Activated naive CD4-positive, alpha-beta T cell treated with anti-CD3 and anti-CD28 coated beads, Interleukin-2, amount 50 U/mL, for 72 hours (primary cell): ENCODE results near the gene GULP1. TPM values are rescaled to one million over a fixed set of nuclear protein-coding genes. Genes with fewer than 3 reads are reported as not detected.
A peak's percentile ranks its signal among the peaks of the same experiment; 100 is the strongest.
"Not testable (repeated sequence)": the region's sequence is repeated elsewhere in the genome, so short reads cannot be mapped to it uniquely, and the experiment has no call there.

Experiments
- ATAC-seq, 2 donors: fragments of 150-1000 bp; cut with Tn5 transposase; 2 replicates each; pipeline ENCODE4 v1.10.0; 2021; ENCODE audit warnings: mild to moderate bottlenecking in 2 of 2, moderate library complexity in 2 of 2
- DNase-seq, 2 donors: peaks; one replicate each; pipeline ENCODE4 v3.0.0; 2021 to 2022; ENCODE audit warnings: low spot score in 2 of 2
- H3K27ac Mint-ChIP-seq, 2 donors: one replicate each; pipeline ENCODE4 v1.8.0; 2022; ENCODE audit warnings: mild to moderate bottlenecking in 2 of 2, mixed read lengths in 2 of 2
- H3K36me3 Mint-ChIP-seq, 2 donors: one replicate each; pipeline ENCODE4 v1.8.0; 2022; ENCODE audit warnings: mixed read lengths in 2 of 2
- H3K9me3 Mint-ChIP-seq, 2 donors: one replicate each; pipeline ENCODE4 v1.8.0; 2022; ENCODE audit warnings: mixed read lengths in 2 of 2
- total RNA-seq, 2 donors: library from RNA; stranded (reverse); gene quantifications; one replicate each; pipeline ENCODE4 v1.2.3, GENCODE V29; 2022

GULP1 gene
- total RNA-seq, 2 donors from 2014 or later, result not detected

DNA sequence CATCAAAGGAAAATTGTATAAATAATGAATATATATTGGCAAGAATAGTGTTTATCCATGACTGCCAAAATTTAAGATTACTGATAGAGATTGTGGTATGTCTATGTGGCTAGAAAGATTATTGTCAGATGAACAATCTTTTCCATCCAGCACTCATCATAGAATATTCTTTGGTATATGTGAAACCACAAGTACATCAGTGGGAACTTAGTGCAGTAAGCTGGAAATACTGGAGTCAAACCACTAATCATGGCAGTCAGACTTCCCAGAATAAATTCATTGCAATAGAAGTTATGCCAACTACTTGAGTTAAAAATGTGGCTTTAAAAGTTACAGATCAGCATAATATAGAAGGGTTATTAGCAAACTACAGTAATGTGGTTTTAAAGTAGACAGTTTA is 310.3 kb downstream of the GULP1 start:
- no peaks in the 10 kb centered on the region for H3K36me3 Mint-ChIP-seq
- no peaks in the 10 kb centered on the region for H3K9me3 Mint-ChIP-seq
- H3K27ac Mint-ChIP-seq, result no peak overlapping the region
- DNase-seq (no peak), ATAC-seq (no peak)

DNA sequence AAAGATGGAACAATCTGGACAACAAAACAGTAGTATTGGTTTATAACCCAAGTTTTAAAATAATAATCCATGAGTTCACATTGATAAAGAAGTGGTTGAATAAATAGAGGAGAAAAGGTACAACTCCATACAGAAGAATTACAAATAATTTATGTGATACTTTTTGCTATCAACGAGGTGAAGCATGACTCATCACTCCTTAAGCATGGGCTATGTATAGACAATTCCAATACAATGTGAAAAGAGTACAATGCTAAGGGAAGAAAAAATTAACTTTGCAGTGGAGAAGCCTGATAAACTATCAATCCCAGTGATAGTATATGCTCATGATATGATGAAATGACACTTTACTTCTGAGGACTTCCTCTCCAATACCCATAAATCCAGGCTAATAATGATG is 312.9 kb downstream of the GULP1 start:
- Mint-ChIP-seq H3K36me3 (no peaks in the 10 kb centered on the region), H3K27ac (no peak overlapping the region), H3K9me3 (peaks cover 0 to 3% of the 10 kb centered on the region in 2 donors)
- ATAC-seq, result no peak
- DNase-seq, result no peak

DNA sequence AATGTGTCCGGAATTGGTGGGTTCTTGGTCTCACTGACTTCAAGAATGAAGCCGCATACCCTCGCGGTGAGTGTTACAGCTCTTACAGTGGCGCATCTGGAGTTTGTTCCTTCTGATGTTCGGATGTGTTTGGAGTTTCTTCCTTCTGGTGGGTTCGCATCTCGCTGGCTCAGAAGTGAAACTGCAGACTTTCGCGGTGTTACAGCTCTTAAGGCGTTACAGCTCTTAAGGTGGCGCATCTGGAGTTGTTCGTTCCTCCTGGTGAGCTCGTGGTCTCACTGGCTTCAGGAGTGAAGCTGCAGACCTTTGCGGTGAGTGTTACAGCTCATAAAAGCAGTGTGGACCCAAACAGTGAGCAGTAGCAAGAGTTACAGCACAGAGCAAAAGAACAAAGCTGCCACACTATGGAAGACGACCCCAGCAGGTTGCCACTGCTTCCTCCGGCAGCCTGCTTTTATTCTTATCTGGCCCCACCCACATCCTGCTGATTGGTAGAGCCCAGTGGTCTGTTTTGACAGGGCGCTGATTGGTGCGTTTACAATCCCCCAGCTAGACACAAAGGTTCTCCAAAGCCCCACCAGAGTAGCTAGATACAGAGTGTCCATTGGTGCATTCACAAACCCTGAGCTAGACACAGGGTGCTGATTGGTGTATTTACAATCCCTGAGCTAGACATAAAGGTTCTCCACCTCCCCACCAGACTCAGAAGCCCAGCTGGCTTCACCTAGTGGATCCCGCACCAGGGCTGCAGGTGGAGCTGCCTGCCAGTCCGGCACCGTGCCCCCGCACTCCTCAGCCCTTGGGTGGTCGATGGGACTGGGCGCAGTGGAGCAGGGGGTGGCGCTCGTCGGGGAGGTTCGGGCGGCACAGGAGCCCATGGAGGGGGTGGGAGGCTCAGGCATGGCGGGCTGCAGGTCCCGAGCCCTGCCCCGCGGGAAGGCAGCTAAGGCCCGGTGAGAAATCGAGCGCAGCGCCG is 314.2 kb downstream of the GULP1 start:
- H3K27ac Mint-ChIP-seq, result peak overlapping the region; percentile 50 to 55
- DNase-seq (peak in 1 of 2 donors; percentile 57), ATAC-seq (peak in 1 of 2 donors; percentile 59)
- H3K36me3 Mint-ChIP-seq, H3K9me3 Mint-ChIP-seq: not testable (repeated sequence)

DNA sequence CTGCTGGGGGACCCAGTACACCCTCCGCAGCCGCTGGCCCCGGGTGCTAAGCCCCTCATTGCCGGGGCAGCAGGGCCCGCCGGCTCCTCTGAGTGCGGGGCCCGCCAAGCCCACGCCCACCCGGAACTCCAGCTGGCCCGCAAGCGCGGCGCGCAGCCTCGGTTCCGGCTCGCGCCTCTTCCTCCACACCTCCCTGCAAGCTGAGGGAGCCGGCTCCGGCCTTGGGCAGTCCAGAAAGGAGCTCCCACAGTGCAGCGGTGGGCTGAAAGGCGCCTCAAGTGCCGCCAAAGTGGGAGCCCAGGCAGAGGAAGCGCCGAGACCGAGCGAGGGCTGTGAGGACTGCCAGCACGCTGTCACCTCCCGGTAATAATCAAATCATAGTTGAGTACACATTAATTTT is 314.9 kb downstream of the GULP1 start:
- peak in 1 of 2 donors; percentile 61 for DNase-seq
- peak overlapping the region in 1 of 2 donors; percentile 50 for H3K27ac Mint-ChIP-seq
- ATAC-seq, H3K36me3 Mint-ChIP-seq, H3K9me3 Mint-ChIP-seq: not testable (repeated sequence)

- Mint-ChIP-seq H3K9me3 (peaks cover 0 to 3% of the 10 kb centered on the region in 2 donors), H3K36me3 (no peaks in the 10 kb centered on the region), H3K27ac (no peak overlapping the region)
- ATAC-seq, result peak in 1 of 2 donors; percentile 41
- DNase-seq, result no peak
Observed at GRCh38 chr2:188607501-188607900, 315.8 kb downstream of the GULP1 start.

DNA sequence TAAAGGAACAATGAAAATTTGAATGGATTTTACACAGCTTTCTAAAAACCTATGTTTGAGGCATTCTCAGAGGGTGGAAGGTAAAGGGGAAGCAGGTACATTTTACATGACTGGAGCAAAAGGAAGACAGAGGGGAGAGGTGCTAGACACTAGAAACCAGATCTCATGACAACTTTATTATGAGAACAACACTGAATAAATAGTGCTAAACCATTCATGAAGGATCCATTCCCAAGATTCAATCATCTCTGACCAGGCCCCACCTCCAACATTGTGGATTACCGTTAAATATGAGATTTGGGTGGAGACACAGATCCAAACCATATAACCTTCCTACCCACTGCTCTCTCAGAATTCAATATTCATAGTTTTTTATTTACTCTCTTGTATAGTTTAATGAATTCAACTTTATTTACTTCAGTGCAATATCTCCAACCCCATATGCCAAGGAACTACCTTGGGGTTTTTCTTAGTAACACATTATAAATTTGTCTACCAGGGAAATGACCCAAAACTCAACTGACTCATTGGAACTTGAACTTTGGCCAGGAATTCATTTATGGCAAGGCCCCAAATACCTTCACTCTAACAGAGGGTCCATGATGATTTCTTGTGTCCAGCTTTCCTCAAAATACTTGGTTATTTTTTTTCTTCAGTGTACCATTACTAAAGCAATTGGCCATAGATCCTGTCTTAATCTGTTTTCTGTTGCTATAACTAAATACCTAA is 317.8 kb downstream of the GULP1 start:
- H3K9me3 Mint-ChIP-seq, result peaks cover 0 to 3% of the 10 kb centered on the region in 2 donors
- DNase-seq, result no peak
- H3K27ac Mint-ChIP-seq, result no peak overlapping the region
- ATAC-seq, result no peak
- no peaks in the 10 kb centered on the region for H3K36me3 Mint-ChIP-seq

GRCh38 chr2:188610050-188610444 is 318.4 kb downstream of the GULP1 start:
- DNase-seq, result no peak
- Mint-ChIP-seq H3K27ac (no peak overlapping the region), H3K36me3 (no peaks in the 10 kb centered on the region), H3K9me3 (peaks cover 0 to 3% of the 10 kb centered on the region in 2 donors)
- no peak for ATAC-seq

- ATAC-seq (no peak), DNase-seq (no peak)
- Mint-ChIP-seq H3K36me3 (no peaks in the 10 kb centered on the region), H3K27ac (no peak overlapping the region), H3K9me3 (peaks cover 0 to 3% of the 10 kb centered on the region in 2 donors)
Observed at GRCh38 chr2:188610827-188611226, 319.2 kb downstream of the GULP1 start.

- ATAC-seq, result no peak
- Mint-ChIP-seq H3K36me3 (no peaks in the 10 kb centered on the region), H3K27ac (no peak overlapping the region), H3K9me3 (peaks cover 4 to 7% of the 10 kb centered on the region in 2 donors)
- DNase-seq, result no peak
Observed at GRCh38 chr2:188619146-188619545, 327.5 kb downstream of the GULP1 start.

DNA sequence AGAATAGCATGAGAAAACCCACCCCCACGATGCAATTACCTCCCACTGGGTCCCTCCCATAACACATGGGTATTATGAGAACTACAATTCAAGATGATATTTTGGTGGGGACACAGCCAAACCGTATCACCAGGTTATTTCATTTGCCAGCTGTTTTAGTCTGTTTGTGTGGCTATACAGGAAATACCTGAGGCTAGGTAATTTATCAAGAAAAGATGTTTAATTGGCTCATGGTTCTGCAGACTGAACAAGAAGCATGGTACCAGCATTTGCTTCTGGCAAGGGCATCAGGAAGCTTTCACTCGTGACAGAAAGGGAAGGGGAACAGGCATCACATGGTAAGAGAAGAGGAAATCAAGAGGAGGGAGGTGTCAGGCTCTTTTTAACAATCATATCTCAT is 329.2 kb downstream of the GULP1 start:
- peaks cover 4 to 7% of the 10 kb centered on the region in 2 donors for H3K9me3 Mint-ChIP-seq
- ATAC-seq (no peak), DNase-seq (no peak)
- no peak overlapping the region for H3K27ac Mint-ChIP-seq
- H3K36me3 Mint-ChIP-seq, result no peaks in the 10 kb centered on the region

- peaks cover 4 to 7% of the 10 kb centered on the region in 2 donors for H3K9me3 Mint-ChIP-seq
- ATAC-seq (no peak), DNase-seq (no peak)
- no peaks in the 10 kb centered on the region for H3K36me3 Mint-ChIP-seq
- H3K27ac Mint-ChIP-seq, result no peak overlapping the region
Observed at GRCh38 chr2:188622601-188623260, 331.1 kb downstream of the GULP1 start.

DNA sequence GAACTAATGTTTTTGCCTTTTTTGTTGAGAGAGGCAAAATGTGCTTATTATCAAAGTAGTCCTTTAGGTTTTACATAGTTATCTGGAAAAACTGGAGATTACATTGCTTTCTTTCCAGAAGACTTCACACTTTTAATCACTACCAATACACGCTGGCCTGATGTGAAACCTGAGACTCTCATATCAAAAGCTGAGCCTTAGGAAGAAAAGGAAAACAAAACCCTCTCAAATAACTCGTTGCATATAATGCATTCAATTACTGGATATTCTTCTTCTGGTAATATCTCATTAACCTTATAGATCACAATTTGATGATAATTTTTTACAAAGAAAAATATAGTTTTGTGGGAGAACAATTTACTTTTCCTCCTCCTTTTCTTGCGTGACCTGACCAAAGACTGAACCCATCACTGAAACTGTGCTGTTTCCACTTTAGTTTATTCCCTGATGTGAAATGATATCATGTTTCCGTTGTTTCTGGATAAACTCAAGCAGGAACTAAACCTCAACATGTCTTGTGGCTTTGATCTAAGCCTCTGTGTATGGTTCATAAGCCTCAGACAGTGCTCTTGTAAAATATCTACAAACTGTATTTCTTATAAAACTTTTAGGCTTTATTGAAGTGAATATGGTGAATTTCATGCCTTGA is 332.4 kb downstream of the GULP1 start:
- peaks cover under 1 to 7% of the 10 kb centered on the region in 2 donors for H3K9me3 Mint-ChIP-seq
- no peak for ATAC-seq
- H3K27ac Mint-ChIP-seq, result no peak overlapping the region

GRCh38 chr2:188627471-188627870 is 335.8 kb downstream of the GULP1 start:
- DNase-seq, result no peak

More for the DNA sequence above, 332.4 kb downstream of the GULP1 start:
- DNase-seq, result no peak
- H3K36me3 Mint-ChIP-seq, result no peaks in the 10 kb centered on the region

GRCh38 chr2:188628989-188629752 is 337.5 kb downstream of the GULP1 start:
- DNase-seq (no peak), ATAC-seq (no peak)
- Mint-ChIP-seq H3K36me3 (no peaks in the 10 kb centered on the region), H3K27ac (no peak overlapping the region), H3K9me3 (no peaks in the 10 kb centered on the region)

More at GRCh38 chr2:188627471-188627870, 335.8 kb downstream of the GULP1 start:
- ATAC-seq, result no peak
- no peak overlapping the region for H3K27ac Mint-ChIP-seq
- no peaks in the 10 kb centered on the region for H3K36me3 Mint-ChIP-seq
- H3K9me3 Mint-ChIP-seq, result no peaks in the 10 kb centered on the region

GRCh38 chr2:188629753-188630527 is 338.3 kb downstream of the GULP1 start:
- no peak for ATAC-seq
- H3K27ac Mint-ChIP-seq, result no peak overlapping the region

More at GRCh38 chr2:188629753-188630527, 338.3 kb downstream of the GULP1 start:
- no peak for DNase-seq
- no peaks in the 10 kb centered on the region for H3K9me3 Mint-ChIP-seq
- H3K36me3 Mint-ChIP-seq, result no peaks in the 10 kb centered on the region
